ENCODE data around the gene PDE6A. TPM values are rescaled to one million over a fixed set of nuclear protein-coding genes. Genes with fewer than 3 reads are reported as not detected.

Gene PDE6A
- total and polyA plus RNA-seq, 2 experiments from 2014 or later = 3.6 to 3.9 TPM

DNA sequence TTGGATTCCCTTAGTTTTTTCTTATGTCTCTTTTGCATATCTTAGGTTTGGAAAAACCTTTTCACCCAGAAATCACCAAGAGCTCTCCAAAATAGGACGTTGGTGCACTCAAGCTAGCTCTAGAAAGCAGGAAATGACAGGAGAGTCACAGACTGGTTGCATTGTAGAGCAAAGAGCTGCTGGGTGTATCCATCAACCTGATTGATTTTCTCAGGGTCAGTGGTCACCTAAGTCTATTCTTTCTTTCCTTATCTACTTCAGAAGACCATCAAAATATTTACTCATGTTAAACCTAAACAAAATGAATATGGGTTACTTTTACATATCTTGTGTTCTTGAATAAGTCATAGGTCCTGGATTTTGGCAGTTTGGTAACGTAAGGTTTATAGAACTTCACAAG is 30.8 kb upstream of the PDE6A start:
- Histone ChIP-seq H3K36me3 (replicated peaks; ENCODE audit: insufficient read depth, low read depth) (peaks cover 3% of the 10 kb centered on the region), H3K9me2 (replicated peaks; ENCODE audit: insufficient read depth) (no peaks in the 10 kb centered on the region), H3K79me2 (peaks cover 84% of the 10 kb centered on the region), H3K9me3 (ENCODE audit: low read depth) (no peaks in the 10 kb centered on the region), H4K20me1 (ENCODE audit: insufficient read depth, poor library complexity, severe bottlenecking) (peaks cover 16% of the 10 kb centered on the region), H2AFZ (no peak overlapping the region), H3K27ac (peak overlapping the region; percentile 33), H3K27me3 (no peaks in the 10 kb centered on the region), H3K4me2 (no peak overlapping the region), H3K4me3 (no peak overlapping the region), H3K4me1 (ENCODE audit: insufficient read depth) (peaks cover 12% of the 10 kb centered on the region)
- no peak for DNase-seq (ENCODE audit: low spot score)
- TF ChIP-seq EZH2 (IDR thresholded peaks at IDR 0.05; ENCODE audit: borderline replicate concordance) (no peak), EZH2phosphoT487 (IDR thresholded peaks at IDR 0.05; ENCODE audit: low read depth, severe bottlenecking, unreplicated experiment) (no peak)
- TF ChIP-seq, protein P1, sequence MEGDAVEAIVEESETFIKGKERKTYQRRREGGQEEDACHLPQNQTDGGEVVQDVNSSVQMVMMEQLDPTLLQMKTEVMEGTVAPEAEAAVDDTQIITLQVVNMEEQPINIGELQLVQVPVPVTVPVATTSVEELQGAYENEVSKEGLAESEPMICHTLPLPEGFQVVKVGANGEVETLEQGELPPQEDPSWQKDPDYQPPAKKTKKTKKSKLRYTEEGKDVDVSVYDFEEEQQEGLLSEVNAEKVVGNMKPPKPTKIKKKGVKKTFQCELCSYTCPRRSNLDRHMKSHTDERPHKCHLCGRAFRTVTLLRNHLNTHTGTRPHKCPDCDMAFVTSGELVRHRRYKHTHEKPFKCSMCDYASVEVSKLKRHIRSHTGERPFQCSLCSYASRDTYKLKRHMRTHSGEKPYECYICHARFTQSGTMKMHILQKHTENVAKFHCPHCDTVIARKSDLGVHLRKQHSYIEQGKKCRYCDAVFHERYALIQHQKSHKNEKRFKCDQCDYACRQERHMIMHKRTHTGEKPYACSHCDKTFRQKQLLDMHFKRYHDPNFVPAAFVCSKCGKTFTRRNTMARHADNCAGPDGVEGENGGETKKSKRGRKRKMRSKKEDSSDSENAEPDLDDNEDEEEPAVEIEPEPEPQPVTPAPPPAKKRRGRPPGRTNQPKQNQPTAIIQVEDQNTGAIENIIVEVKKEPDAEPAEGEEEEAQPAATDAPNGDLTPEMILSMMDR (IDR thresholded peaks at IDR 0.05; ENCODE audit: poor library complexity) = no peak
- 61% methylated on average over 2 of the region's 2 CpGs for WGBS (ENCODE audit: low lambda C conversion rate, missing lambda C conversion rate)

DNA sequence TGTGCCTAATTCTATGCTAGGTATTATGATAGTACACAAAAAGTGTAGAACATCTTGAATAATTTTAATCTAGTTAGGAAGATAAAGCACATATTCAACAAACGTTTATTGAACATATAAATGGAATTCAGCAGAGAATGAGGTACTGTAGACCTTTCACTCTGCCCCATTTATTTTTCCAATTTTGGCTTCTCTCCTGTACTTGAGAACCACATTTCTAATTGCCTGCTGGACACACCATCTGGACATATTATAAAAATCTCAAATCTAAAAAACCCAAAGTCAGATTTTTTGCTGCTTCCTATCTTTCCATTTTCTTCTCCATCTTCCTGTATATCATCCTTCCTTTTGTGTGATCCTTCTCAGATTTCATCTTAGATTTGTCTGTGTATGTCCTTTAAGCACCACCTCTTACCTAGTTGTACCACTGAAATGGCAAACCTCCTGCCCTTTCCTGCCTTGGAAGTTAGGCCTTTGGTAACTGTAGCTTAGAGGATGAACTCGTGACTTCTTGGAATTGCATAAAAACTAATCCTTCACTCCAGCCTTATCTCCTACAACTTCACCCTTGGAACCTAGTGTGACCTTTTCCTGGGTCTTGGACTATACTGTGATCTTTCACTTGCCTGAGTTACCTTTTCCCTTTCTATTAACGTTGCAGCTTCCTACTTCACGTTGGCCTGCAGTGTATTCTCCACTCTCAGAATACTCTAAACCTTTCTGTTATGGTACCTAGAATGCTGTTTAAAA is 24.8 kb upstream of the PDE6A start:
- no peaks in the 10 kb centered on the region for H3K27me3 ChIP-seq
- H3K4me1 ChIP-seq (ENCODE audit: insufficient read depth) = peaks cover 8% of the 10 kb centered on the region
- H3K27ac ChIP-seq = no peak overlapping the region
- no peak overlapping the region for H3K4me2 ChIP-seq
- no peak overlapping the region for H2AFZ ChIP-seq
- H3K36me3 ChIP-seq (replicated peaks; ENCODE audit: insufficient read depth, low read depth) = no peaks in the 10 kb centered on the region
- no peaks in the 10 kb centered on the region for H3K9me2 ChIP-seq (replicated peaks; ENCODE audit: insufficient read depth)
- TF ChIP-seq, protein P1 (IDR thresholded peaks at IDR 0.05; ENCODE audit: poor library complexity) = no peak
- TF ChIP-seq EZH2 (IDR thresholded peaks at IDR 0.05; ENCODE audit: borderline replicate concordance) (no peak), EZH2phosphoT487 (IDR thresholded peaks at IDR 0.05; ENCODE audit: low read depth, severe bottlenecking, unreplicated experiment) (no peak)
- peaks cover 21% of the 10 kb centered on the region for H4K20me1 ChIP-seq (ENCODE audit: insufficient read depth, poor library complexity, severe bottlenecking)
- H3K4me3 ChIP-seq = no peak overlapping the region
- no peaks in the 10 kb centered on the region for H3K9me3 ChIP-seq (ENCODE audit: low read depth)
- 77% methylated on average over 4 of the region's 4 CpGs for WGBS (ENCODE audit: low lambda C conversion rate, missing lambda C conversion rate)
- DNase-seq (ENCODE audit: low spot score) = no peak
- H3K79me2 ChIP-seq = peaks cover 95% of the 10 kb centered on the region

DNA sequence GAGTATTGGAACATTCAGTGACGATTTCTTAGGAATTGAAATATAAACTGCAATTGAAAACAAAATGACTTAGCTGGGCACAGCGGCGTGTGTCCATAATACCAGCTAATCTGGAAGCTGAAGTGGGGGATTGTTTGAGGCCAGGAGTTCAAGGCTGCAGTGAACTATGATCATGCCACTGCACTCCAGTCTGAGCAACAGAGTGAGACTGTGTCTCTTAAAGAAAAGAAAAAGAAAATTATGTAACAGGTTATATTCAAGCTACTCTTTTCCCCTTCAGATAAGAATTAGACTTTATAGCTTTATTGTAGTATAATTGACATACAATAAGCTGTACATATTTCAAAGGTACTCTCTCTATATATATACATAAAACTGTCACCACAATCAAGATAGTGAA is 22.4 kb upstream of the PDE6A start:
- 59% methylated on average over 3 of the region's 3 CpGs for WGBS (ENCODE audit: low lambda C conversion rate, missing lambda C conversion rate)
- peaks cover 8% of the 10 kb centered on the region for H3K4me1 ChIP-seq (ENCODE audit: insufficient read depth)
- no peak overlapping the region for H3K27ac ChIP-seq

More for the DNA sequence above, 22.4 kb upstream of the PDE6A start:
- H3K9me2 ChIP-seq (replicated peaks; ENCODE audit: insufficient read depth) = no peaks in the 10 kb centered on the region
- H3K4me3 ChIP-seq = no peak overlapping the region
- H3K27me3 ChIP-seq = no peaks in the 10 kb centered on the region
- H3K4me2 ChIP-seq = peak overlapping the region; percentile 51
- no peak for TF ChIP-seq EZH2phosphoT487 (IDR thresholded peaks at IDR 0.05; ENCODE audit: low read depth, severe bottlenecking, unreplicated experiment)
- TF ChIP-seq EZH2 (IDR thresholded peaks at IDR 0.05; ENCODE audit: borderline replicate concordance) = no peak
- TF ChIP-seq, protein P1 (IDR thresholded peaks at IDR 0.05; ENCODE audit: poor library complexity) = no peak
- H4K20me1 ChIP-seq (ENCODE audit: insufficient read depth, poor library complexity, severe bottlenecking) = peaks cover 21% of the 10 kb centered on the region
- no peaks in the 10 kb centered on the region for H3K9me3 ChIP-seq (ENCODE audit: low read depth)
- no peaks in the 10 kb centered on the region for H3K36me3 ChIP-seq (replicated peaks; ENCODE audit: insufficient read depth, low read depth)
- H2AFZ ChIP-seq = no peak overlapping the region
- peaks cover 92% of the 10 kb centered on the region for H3K79me2 ChIP-seq
- no peak for DNase-seq (ENCODE audit: low spot score)

All from hepatocyte (in vitro differentiated cells).